HG03520 (cell line): Measurements from ENCODE around the gene RPL14.
"Not testable (repeated sequence)": the region's sequence is repeated elsewhere in the genome, so short reads cannot be mapped to it uniquely, and the experiment has no call there.

ENCODE experiments used
- ATAC-seq: cut with Tn5 transposase; IDR thresholded peaks from one replicate; pipeline ENCODE4 v1.9.1; 2021; ENCODE audit warnings: mild to moderate bottlenecking, moderate library complexity; ENCODE audit not compliant: unreplicated experiment

RPL14 gene

DNA sequence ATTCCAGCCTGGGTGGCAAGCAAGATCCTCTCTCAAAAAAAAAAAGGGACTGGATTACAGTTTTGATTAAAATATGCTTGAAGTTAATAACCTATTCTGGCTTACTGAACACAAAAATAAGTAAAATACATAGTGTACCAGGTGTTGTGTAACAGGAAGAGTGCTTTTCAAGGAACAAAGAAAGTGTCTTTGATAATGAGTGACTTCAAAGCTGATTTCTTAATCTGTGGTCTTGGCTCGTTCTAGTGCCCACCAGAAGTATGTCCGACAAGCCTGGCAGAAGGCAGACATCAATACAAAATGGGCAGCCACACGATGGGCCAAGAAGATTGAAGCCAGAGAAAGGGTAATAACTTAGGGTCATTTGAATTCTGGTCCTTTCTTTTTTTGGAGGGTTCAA is 4.0 kb downstream of the RPL14 start:
- ATAC-seq: no peak

DNA sequence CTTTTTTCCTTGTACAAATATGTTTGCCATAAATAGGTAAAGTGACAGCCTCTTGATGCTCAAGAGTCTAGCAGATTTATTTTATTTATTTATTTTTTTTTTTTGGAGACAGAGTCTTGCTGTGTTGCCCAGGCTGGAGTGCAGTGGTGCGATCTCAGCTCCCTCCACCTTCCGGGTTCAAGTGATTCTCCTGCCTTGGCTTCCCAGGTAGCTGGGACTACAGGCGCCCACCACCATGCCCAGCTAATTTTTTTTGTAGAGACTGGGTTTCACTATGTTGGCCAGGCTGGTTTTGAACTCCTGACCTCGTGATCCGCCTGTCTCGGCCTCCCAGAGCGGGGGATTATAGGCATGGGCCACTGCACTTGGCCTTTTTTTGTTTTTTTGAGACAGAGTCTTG is 5.7 kb downstream of the RPL14 start:
- not testable (repeated sequence) for ATAC-seq

DNA sequence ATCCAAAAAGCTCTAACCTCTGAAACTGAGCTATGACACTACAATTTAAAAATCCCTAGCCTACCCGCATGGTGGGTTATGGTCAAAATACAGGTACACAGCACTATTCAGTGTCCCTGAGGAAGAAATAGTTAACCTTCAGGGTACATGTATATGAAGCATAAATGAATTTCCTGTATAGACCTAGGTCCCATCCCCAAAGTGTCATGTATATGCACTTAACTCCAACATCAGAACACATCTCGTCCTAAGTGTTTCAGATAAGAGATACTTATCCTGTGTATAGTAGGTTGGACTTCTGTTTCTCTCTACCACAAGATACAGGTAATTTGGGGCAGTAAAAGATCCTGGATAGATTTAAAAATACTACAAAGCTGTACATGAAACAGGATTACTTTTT is 6.4 kb downstream of the RPL14 start:
- ATAC-seq: no peak

DNA sequence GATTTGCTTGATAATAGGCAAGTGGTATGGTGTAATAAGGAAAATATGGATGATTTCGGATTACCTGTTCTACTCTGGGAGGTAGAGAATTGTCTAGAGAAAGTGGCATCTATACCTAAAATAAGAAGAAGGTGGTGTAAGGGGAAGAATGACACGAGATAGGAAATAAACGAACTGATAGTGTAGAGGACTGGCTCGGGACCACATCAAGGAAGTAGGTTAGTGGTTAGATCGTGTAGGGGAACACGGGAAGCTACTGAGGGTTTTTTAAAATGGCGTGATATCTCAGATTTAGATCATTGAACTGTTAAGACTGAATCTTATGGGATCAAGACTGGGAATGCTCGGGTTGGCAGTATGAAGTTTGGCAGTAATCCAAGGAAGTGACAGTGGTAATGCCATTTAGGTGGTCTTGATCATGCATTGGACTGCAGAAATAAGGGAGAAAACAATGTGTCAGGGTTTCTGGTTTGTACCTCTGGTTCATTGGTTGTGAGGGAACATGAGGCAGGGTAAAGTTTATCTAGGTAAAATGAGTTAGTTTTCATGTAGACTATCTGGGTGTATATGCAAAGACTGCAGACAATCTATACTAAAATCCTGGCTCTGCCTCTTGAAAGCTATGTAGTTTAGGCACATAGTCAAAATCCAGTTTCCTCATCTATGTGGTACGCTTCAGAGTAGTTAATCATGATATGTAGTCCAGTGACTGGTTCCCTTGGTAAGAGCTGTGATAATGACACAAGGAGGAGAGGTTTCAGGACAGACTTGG is 7.4 kb downstream of the RPL14 start:
- ATAC-seq: no peak

DNA sequence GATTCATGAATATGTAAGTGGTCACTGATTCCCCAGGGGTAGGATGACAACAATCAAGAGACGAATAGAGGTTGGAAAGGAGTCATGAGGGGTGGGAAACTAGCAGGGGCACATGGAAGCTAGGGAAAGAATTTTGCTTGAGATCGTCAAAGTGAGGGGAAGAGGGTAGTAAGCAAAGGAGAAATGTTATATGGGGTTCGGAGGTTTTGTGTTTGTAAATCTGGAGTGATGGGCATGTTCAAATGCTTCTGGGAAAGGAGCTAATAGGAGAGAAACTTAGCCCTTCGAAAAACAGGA is 7.9 kb downstream of the RPL14 start:
- no peak for ATAC-seq

DNA sequence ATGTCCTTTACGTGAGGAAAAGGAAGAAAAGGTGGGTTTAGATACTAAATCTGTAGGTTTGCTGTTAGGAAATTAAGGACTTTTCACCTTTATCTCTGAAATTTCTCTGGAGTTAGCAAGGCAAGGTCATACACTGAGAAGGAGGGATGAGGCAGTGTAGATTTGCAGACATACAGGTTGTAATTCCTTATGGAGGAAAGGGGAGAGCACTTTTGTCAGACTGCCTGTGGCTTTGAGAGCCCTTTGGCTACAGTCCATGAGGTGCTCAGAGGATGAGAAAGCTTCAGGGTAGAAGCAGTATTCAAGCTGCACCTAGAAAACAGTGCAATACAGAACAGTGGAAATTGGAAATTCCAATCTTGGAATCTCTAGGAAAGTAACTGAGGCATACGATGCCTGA is 8.3 kb downstream of the RPL14 start:
- no peak for ATAC-seq

DNA sequence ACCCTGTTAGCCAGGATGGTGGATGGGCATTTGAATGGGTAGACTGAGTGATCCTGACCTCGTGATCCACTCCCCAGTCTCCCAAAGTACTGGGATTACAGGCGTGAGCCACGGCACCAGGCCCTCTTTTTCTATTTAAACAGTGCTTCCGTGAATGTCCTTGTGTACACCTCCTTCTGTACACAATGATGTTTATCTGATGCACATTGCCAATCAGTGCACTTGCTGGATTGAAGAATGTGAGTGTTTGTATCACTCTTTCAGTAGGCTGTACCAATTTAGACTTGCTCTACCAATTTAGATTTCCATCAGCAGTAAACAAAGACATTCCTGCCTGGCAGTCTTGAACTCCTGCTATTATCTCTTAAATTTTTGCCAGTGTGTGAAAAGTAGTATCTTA is 10.9 kb downstream of the RPL14 start:
- no peak for ATAC-seq

DNA sequence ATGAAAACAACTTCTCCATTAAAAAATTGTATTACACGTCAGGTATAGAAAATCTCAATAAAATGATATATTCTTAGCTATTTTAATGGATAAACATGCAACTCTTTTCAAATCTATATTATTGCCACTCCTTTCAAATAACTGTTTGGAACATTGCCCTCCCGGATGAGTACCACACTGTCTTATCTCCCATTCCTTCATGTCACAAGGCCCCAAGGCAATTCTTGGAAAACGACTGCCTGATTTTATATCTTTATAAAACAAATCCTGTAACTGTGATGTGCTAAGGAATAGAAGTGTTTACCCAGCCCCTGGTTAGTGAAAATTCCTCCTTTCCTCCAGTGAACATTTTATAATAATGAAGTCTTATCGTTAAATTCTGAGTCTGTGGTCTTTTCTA is 13.6 kb downstream of the RPL14 start:
- no peak for ATAC-seq

DNA sequence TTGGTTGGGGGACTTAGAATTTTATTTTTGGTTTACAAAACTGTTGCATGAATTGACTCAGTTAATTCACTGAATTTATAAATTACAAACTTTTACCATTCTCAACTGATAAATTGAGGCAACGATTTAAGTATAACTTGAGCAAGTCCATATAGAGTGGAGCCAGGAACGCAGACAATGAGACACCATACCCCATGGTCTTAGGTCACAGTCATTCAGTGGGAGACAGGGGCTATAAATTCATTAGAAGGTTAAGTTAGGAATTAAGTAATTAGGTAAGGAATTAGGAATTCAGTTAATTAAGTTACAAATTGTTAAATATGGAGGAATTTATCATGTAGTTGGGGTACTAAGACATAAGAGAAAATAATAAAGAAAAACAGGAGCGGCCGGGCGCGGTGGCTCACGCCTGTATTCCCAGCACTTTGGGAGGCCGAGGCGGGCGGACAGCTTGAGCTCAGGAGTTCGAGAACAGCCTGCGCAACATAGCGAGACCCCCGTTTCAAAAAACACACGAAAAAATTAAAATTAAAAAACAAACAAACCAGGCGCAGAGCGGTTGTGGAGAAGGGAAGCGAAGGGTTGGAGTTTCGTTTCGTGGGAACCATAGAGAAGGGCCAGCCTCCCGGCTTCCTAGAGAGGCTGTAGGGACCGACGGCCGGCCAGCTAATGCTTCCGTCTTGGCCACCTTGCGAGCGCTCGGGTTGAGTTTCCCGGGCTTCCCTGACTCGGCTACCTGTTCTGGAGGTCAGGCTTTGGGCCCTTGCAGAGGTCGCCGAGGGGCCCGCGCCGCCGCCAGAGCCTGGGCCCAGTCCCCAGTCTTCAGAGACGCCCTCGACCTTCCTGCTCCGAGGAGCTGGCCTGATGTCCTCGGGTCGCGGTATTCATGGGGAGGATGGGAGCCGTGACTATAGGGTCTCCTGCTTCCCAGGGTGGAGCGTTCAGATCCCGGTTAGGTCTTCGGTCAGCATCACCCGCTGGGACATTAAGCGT is 19.6 kb downstream of the RPL14 start, which contains the start of gene ZNF619:
Gene ZNF619, plus strand, starts transcription at position 645 of the 993 bp plus-strand sequence. CDS start 858 bp downstream, outside the sequence.
- peak; percentile 76 for ATAC-seq

DNA sequence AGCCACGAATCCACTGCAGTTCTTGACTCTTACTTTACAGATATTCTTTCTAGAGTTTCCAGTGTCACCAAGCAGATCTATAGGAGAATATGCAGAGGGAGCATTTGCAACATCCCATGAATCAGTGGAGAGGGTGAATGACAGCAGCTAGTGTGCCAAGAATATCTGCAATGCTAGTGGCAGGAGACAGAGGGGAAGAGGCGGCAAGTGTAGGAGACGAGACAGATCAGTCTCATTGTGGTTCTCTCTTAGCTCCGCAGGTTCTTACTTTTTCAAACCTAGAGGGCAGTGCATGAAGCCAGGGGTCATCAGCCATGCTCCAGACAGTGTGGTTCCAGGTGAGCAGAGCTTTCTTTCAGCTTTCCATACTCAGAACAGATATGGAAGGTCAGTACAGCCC is 20.5 kb downstream of the RPL14 start:
- no peak for ATAC-seq

DNA sequence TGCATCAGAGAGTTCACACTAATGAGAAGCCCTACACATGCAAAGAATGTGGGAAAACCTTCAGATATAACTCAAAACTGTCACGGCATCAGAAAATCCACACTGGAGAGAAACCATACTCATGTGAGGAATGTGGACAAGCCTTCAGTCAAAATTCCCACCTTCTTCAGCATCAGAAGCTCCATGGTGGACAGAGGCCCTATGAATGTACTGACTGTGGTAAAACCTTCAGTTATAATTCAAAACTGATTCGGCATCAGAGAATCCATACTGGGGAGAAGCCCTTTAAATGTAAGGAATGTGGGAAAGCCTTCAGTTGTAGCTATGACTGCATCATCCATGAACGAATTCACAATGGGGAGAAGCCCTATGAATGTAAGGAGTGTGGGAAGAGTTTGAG is 30.0 kb downstream of the RPL14 start:
- ATAC-seq: no peak

DNA sequence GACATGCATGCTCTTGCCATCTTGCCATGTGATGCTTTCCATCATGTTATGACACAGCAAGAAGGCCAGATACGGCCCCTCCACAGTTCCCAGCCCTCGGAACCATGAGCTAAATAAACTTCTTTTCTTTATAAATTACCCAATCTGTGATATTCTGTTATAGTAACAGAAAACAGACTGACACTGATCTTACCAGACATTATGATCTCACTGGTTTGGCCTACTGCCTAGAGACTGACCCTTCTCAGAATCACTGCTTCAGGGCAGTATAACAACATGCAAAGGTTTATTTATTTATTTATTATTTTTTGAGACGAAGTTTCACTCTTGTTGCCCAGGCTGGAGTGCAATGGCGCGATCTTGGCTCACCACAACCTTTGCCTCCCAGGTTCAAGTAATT is 33.8 kb downstream of the RPL14 start:
- no peak for ATAC-seq

DNA sequence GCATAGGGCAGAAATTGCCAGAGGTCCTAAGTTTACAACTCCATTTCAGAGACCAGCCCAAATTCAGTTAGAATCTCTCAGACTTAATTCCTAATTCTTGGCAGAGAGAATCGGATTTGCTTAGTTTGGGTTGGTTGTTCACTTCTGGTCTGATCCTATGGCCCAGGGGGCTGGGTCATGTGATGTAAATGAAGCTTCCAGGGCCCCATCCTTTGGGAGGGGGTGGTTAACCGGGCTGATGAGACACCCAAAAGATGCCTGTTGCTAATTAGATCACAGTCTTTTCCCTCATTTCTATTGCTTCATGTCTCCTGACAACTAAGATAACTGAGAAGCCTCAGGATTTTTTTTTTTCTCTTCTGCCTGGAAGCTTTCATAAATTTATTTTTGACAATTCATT is 37.6 kb downstream of the RPL14 start:
- ATAC-seq: no peak

DNA sequence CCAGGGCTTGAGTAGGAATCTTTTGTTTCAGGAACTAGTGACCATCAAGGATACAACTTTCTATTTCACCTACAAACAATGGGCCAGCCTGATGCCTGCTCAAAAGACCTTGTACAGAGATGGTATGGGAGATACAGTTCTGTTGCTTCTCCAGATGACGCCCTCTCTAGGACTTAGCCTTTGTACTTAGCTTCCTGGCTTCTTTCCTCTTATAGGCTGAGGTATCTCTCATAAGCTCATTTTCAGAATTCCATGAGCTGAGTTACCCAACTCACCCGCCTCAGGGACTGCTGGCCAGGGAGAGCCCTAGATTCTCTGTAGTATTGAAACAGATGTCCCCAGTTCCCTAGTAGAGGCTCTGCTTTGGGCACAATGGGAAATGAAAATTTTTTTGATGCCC is 40.1 kb downstream of the RPL14 start:
- no peak for ATAC-seq

DNA sequence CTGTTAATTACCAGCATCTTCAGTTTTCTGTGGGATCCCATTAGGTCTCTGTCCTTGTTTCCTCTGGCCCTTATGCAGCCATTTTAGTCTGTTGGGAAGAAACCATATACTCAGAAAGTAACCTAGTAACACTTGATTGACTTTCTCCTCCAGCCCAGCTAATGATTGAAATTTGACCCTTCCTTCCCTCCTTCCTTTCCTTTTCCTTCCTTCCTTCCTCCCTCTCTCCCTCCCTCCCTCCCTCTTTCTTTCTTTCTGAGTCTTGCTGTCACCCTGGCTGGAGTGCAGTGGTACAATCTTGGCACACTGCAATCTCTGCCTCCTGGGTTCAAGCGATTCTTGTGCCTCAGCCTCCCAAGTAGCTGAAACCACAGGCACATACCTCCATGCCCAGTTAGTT is 42.8 kb downstream of the RPL14 start:
- no peak for ATAC-seq

DNA sequence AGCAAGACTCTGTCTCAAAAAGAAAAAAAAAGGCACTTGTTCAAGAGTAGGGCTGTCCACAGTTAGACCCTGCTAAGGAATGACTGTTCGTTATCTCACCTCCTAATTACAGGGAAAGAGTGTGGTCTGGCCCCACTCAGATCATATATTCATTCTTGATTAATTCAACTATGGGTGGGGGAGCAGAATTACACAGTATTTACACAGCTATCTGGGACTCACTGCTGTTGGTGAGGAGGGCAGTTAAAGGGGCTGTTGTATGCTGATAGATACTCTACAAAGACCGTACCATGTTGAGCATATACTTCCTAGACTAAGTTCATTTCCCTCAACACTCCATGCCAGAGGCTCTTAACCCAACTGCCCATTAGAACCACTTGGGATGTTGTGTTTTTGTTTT is 44.9 kb downstream of the RPL14 start:
- no peak for ATAC-seq

DNA sequence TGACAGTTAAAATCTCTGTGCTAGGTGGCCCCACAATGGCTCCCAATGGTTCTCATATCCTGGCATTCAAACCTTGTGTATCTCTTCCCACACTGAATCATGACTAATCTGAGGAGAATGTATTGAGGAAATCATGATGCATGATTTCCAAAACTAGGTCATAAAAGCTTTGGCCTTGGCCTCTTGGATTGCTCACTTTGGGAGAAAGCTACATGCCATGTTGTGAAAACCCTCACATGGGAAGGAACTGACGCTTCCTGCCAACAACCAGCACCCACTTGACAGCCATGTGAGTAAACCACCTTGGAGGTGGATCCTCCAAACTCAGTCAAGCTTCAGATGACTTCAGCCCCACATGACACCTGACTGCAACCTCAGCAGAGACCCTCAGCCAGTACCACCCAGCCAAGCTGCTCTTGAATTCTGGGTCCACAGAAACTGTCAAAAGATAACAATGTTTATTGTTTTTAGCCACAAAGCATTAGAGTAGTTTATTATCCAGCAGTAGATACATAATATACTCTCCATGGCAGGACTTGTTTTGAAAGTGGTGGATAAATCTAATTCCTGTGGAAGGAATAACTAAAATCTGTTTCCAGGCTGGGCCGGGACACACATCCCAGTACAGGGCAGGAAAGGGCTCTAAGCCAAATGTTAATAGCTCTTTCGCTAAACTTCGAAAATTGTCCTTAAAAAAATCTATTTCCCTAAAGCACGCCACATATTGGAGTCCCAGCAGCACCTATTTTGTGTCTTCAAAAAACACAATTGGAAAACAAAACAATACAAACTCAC is 47.7 kb downstream of the RPL14 start:
- ATAC-seq: no peak

DNA sequence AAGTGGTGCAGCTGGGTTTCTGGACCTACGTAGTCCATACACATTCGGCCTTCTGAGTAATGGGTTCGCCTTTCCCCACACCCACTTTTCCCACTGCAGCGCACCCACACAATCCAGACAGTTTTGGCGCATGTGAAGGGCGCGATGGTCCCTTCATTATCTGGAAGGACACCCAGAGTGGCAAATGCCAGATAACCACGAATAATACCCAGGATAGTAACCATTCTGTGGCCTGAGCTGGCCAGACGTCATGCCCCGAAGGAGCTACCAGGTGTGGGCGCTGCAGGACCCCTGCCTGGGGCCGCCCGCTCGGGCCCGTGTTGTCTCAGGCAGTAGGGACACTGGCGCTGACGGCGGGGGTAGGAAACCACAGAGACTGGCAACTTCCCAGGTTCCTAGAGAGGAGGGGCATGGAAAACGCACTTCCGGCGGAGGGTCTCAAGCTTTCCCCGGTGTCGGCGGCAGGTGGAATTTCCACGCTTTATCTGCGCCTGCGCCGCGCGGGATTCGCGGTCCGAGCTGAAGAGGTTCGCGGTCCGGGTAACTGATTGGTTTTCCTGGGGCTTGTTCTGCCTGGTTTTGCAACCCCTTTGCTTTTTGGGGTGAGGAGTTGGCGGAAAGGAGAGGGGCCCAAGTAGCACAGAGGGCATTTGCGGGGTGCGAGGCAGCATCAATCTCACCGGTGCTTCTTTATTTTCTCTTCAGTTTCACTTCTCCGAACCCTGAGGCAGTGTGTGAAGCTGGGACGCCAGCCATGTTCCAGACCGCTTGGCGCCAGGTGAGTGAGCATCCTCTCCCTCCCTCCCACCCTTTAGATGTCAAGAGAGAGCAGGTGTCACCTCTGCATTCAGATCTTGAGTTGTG is 48.7 kb downstream of the RPL14 start, which contains the start of gene ZNF620:
Gene ZNF620, plus strand, starts transcription at position 441 of the 864 bp plus-strand sequence. Its CDS starts 314 bp downstream, at position 755.
- peak; percentile 77 for ATAC-seq

DNA sequence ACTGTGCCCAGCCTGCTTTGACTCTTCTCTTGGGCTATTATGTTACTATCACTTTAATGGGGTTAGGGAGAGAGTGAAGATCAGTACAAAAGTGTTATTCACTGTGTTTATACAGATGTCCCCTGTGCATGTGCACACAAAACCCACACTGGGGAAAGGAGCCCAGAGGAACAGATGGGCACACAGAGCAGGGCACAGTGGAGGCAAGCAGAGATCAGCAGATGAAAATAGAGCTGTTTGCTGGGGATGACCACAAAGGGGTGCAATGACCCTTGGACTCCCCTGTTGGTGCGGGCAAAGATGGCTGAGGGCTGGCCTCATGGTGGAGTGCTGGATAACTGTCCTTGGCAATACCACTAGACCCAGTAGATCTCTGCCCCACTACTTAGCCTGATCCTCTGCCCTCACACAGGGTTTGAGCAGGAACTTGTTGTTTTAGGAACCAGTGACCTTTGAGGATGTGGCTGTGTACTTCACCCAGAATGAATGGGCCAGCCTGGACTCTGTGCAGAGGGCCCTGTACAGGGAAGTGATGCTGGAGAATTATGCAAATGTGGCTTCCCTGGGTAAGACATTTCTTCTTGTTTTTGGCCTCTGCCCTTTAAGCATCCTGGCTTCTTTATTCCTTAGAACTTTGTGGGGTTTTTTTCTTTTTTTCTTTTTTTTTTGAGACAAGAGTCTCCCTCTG is 54.0 kb downstream of the RPL14 start:
- no peak for ATAC-seq

DNA sequence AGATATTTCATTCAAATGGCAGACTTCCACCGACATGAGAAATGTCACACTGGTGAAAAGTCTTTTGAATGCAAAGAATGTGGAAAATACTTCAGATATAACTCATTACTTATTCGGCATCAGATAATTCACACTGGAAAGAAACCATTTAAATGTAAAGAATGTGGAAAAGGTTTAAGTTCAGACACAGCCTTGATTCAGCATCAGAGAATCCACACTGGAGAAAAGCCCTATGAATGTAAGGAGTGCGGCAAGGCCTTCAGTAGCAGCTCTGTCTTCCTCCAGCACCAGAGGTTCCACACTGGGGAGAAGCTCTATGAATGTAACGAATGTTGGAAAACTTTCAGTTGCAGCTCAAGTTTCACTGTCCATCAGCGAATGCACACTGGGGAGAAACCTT is 59.1 kb downstream of the RPL14 start:
- ATAC-seq: no peak
